HL-60 (cell line): ENCODE data around the gene TRPV5.

Experiments
- DNase-seq, 2 experiments: peaks; one replicate each; pipeline ENCODE4 v3.0.0-alpha.2; 2010 to 2020; ENCODE audit warnings: low read depth in 1 of 2, low spot score in 1 of 2
- H3K27ac ChIP-seq: fragments of 250-450 bp; sonication (Bioruptor Pico); replicated peaks from 2 replicates; pipeline ENCODE4 v1.5.1; 2020; ENCODE audit warnings: mild to moderate bottlenecking, moderate library complexity
- H3K27me3 ChIP-seq: fragments of 250-450 bp; sonication (Bioruptor Pico); 2 replicates; pipeline ENCODE4 v1.5.1; 2021; ENCODE audit warnings: mild to moderate bottlenecking, moderate library complexity; ENCODE audit not compliant: insufficient read depth, poor library complexity, severe bottlenecking
- H3K4me3 ChIP-seq: replicated peaks from 2 replicates; pipeline ENCODE4 v1.5.1; 2011; ENCODE audit warnings: mild to moderate bottlenecking, control low read depth, low read length; ENCODE audit not compliant: insufficient read depth
- CTCF ChIP-seq: IDR thresholded peaks from one replicate; pipeline ENCODE4 v1.5.1; 2011; ENCODE audit warnings: low read length, control low read depth, inconsistent platforms; ENCODE audit not compliant: insufficient read depth
- GABPA ChIP-seq: IDR thresholded peaks from 2 replicates; pipeline ENCODE4 v1.6.1; 2012; ENCODE audit warnings: low read depth
- POLR2AphosphoS5 ChIP-seq: IDR thresholded peaks from 2 replicates; pipeline ENCODE4 v1.6.1; 2012; ENCODE audit warnings: low read depth
- SPI1 ChIP-seq: IDR thresholded peaks from 2 replicates; pipeline ENCODE4 v1.6.1; 2012; ENCODE audit warnings: low read depth, mild to moderate bottlenecking, borderline replicate concordance
- TF ChIP-seq, protein P1 (sequence below): IDR thresholded peaks from 2 replicates; pipeline ENCODE4 v1.6.1; 2012; ENCODE audit warnings: low read depth; ENCODE audit not compliant: insufficient replicate concordance

TRPV5 gene

DNA sequence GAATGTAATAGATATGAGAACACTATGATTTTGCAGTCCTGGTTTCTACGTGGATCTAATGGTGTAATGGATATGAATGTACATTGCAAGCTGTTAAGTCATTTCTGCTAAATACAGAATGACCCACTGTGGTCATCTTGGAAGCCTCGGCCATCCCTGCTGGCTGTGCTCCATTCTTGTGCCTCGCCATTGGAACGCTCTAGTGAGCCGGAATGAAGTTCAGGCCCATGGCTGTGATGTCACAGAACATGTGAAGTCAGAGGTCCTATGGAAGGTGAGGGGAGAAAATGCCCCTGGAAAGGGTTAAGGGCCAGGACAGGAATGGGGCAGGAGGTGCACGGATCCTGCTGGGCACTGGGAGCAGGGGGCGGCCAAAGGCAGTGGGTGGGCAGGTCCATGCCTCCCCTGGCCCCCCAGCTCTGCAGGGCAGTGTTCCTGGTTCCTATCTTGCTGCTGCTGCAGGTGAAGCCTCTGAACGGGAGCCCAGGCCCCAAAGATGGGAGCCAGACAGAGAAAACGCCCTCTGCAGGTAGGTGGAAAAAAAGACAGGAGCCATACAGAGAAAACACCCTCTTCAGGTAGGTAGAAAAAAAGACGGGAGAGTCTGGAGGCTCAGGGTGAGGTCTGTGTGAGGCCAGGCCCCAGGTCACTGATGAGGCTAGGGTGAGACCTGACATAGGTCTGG, 5.8 kb upstream of the TRPV5 start, which contains the start of gene LLCFC1:
Gene LLCFC1 (plus strand): TSS at position 259 of the 685 bp plus-strand sequence. CDS start 138 bp downstream, at position 397.
- no peak for DNase-seq
- Histone ChIP-seq H3K27ac (no peak within 1 kb of the TSS), H3K4me3 (no peak within 1 kb of the TSS), H3K27me3 (no peaks in the 10 kb centered on the region)
- TF ChIP-seq, protein P1, sequence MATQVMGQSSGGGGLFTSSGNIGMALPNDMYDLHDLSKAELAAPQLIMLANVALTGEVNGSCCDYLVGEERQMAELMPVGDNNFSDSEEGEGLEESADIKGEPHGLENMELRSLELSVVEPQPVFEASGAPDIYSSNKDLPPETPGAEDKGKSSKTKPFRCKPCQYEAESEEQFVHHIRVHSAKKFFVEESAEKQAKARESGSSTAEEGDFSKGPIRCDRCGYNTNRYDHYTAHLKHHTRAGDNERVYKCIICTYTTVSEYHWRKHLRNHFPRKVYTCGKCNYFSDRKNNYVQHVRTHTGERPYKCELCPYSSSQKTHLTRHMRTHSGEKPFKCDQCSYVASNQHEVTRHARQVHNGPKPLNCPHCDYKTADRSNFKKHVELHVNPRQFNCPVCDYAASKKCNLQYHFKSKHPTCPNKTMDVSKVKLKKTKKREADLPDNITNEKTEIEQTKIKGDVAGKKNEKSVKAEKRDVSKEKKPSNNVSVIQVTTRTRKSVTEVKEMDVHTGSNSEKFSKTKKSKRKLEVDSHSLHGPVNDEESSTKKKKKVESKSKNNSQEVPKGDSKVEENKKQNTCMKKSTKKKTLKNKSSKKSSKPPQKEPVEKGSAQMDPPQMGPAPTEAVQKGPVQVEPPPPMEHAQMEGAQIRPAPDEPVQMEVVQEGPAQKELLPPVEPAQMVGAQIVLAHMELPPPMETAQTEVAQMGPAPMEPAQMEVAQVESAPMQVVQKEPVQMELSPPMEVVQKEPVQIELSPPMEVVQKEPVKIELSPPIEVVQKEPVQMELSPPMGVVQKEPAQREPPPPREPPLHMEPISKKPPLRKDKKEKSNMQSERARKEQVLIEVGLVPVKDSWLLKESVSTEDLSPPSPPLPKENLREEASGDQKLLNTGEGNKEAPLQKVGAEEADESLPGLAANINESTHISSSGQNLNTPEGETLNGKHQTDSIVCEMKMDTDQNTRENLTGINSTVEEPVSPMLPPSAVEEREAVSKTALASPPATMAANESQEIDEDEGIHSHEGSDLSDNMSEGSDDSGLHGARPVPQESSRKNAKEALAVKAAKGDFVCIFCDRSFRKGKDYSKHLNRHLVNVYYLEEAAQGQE = no peak
- TF ChIP-seq CTCF (no peak), GABPA (no peak), SPI1 (no peak), POLR2AphosphoS5 (no peak)

DNA sequence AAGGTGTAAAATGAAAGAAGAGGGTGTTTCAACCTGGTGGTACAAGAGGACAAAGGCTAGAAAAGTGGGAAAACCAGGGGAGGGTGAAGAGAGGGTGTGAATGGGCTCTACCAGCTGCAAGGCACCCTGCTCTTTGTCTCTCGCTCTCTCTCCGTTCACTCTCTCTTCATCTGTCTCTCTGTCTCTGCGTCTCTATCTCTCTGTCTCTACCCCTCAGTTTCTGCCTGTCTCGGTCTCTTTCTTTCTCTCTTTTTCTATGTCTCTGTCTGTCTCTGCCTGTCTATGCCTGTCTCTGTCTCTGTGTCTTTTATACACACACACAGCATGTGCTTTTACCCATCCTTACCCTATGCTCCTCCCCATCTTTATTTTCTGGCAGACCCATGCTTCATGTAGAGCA, 5.1 kb upstream of the TRPV5 start:
- Histone ChIP-seq H3K4me3 (no peak overlapping the region), H3K27me3 (no peaks in the 10 kb centered on the region), H3K27ac (no peak overlapping the region)
- TF ChIP-seq, protein P1 = no peak
- TF ChIP-seq GABPA (no peak), POLR2AphosphoS5 (no peak), SPI1 (no peak), CTCF (no peak)
- DNase-seq = no peak

DNA sequence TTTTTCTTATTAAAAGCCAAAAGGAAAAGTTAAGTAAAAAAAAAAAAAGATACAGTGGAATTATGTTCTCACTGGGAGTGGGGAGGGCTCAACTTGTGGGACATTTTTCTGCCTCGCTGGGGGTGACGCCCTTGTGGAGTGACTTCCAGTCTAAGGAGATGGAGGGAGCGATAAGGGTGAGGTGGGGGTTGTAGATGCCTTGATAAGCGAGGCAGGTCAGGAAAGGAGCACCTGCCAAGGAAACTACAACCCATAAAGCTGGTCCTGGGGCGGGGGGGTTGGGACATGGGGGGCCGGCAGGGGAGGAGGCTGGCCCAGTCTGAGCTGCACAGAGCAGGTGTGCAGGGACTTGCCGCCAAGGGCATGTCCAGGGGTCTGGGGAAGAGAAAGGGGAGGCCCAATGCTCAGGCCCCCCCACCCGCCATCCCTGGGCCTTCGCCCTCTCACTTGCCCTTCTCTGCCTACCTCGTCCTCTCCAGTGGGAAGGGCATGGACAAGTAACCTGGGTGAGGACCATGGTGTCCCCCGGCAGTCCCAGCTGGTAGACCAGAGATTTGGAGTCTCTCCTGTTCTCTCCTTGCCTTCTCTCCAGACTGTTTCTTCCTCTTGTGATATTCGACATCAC, 2.5 kb upstream of the TRPV5 start:
- DNase-seq = no peak
- no peaks in the 10 kb centered on the region for H3K27me3 ChIP-seq

More for the DNA sequence above, 2.5 kb upstream of the TRPV5 start:
- TF ChIP-seq CTCF = no peak
- no peak for TF ChIP-seq POLR2AphosphoS5
- TF ChIP-seq SPI1 = no peak
- no peak for TF ChIP-seq GABPA
- TF ChIP-seq, protein P1 = no peak
- Histone ChIP-seq H3K27ac (no peak overlapping the region), H3K4me3 (no peak overlapping the region)
